ENCODE data around the gene C11orf98.
"Not testable (repeated sequence)": the region's sequence is repeated elsewhere in the genome, so short reads cannot be mapped to it uniquely, and the experiment has no call there.

The C11orf98 gene

DNA sequence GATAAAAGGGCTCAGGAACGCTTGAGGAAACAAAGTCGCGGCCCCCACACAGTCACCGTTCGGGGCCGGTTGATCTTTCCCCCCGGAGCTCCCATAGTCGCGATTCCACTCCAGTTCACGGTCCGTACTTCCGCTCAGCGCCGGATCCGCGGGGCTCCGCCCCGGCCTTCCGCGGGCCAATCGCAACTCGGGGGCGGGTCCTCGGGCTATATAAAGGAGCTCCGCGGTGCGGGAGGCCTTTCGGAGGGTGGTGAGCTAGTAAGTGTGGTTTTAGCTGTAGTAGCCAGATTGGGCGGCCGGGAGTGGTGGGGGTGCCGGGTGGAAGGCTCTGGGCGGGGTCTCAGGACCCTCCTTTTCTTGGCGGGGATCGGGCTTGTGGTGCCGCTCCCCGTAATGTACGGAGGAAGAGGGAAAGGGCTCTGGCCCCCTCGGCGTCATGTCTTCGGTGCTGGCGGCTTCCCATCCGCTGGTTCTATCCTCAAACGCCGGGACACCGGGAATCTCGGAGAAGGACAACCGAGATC is at the start of gene C11orf98, which contains the start of gene CSKMT:
Gene C11orf98, minus strand, starts transcription at position 136 of the 524 bp plus-strand sequence. Its CDS starts 41 bp downstream, at position 95.
Gene CSKMT, plus strand, starts transcription at position 238 of the 524 bp plus-strand sequence. CDS start 568 bp downstream, outside the sequence.
- DNase-seq: peak; percentile 94

DNA sequence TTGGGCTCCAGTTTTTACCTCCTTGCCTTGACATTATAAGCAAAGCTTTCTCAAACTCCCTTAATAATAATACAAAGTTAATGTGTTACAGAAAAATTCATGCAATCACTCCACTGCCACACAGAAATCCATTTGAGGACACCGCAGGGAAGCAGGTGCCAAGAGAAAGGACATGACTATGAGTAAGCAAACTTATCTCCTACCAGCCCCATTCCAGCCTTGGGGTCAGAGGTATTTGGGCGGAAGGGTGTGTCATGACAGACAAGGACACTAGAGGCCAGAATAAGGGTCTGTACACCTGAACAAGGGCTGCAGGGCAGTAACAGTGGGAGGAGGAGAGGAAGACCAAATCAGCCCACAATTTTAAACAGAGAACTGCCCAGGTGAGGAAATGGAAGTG is 48.3 kb upstream of the C11orf98 start:
- DNase-seq: no peak

DNA sequence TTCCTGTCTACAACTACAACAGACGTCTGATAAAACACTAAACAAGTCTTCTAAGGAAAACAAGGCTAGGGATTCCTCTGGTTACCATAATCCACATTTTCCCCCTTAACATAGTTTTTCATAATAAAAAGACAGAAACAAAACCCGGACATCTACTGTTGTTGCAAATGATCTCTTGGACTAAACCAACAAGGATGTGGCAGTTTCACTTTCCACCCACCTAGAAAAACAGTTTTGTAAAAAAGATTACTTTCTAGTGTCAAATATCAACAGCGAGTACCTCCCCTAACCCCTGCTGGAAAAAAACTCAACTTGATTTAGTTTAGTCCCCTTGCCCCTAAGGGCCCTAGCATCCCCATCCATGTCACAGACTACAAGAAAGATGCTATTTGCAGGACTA is 47.9 kb upstream of the C11orf98 start:
- DNase-seq: no peak

DNA sequence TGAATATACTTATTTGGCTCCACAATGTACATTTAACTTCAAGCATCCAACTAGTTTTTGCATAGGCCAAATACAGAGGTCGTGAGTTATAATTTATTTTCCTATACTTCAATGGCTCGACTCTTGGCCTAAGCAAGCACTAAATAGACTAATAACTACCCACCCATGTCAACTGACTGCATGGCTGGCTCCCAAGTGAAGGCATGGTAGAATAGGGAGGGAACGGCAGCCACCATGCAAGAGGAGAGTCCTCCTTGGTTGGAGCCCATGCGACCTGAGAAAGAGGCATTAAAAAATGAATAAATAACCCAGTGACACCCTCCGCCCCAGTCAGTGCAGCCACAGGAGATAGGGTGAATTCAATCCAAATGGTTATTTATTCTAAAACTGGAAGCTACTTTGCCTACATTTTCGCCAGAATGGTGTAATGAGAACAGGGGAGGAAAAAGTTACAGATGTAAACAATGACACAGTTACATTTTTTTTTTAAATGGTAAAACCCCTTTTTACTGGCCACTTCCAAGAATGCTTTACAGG is 47.3 kb upstream of the C11orf98 start:
- no peak for DNase-seq

DNA sequence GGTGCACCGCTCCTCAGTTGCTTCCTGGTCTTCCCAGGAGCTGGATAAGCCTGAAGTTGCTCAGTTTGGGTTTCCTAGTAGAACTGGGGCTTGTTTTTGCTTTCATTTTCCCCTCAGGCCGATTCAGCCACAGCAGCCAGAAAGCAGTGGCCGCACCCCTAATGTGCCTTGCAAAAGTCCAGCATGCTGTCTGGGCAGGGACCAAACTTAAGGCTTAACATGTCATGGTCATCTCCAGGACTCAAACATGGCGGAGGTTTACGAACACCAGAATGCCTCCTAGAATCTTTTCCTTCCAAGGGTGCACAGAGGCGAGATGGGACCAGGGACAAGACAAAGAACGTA is 45.0 kb upstream of the C11orf98 start:
- no peak for DNase-seq

DNA sequence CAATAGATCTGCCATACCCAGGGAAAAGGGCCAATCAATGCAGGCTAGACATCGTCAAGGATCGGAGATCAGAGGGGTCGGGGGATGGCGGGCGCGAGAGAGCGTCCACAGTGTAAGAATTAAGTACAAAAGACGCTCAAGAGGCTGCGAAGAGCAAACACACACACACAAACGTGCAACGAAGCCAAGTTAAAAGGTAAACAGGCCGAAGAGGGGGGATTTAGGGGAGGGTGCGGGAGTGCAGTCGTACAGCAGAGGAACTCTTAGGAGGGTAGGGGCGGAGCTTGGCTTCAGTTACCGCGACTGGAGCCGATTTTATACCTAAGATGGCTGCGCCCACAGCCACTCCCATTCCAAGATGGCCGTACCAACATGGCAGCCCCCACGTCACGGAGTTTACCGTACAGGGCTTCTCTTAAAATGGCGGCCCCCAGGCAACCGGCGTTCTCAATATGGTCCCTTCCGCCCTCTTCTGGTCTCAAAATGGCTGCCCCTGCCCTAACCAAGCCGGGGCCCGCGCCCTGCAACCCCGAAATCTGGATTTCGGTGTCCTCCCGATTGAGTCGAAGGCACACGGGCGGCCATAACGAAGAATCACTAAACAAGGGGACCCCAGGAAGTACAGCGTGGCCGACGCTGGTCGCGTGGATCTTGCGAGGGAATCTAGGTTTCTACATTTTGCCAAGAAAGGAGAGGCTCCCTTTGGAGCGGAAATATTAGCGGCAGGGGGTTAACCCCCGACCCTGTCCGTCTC is 44.4 kb upstream of the C11orf98 start:
- DNase-seq: peak; percentile 99

DNA sequence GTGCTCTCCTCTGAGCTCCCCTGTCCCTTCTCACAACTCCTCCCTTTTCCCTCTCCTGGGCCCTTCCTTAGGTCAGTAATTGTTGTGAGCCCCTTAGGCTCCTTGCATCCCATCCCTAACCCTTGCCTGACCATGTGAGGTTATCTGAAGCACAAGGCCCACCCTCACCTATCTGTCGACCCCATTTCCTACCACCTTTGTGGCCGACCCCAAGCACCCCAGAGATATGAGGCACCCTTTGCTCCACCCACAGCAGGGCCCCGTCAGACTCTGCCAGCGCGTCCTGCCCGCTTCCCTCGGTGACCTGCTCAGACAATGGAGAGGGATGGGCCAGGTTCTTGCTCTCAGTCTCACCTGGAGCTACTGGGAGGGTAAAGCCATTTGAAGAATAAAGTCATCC is 43.8 kb upstream of the C11orf98 start:
- DNase-seq: peak; percentile 75

DNA sequence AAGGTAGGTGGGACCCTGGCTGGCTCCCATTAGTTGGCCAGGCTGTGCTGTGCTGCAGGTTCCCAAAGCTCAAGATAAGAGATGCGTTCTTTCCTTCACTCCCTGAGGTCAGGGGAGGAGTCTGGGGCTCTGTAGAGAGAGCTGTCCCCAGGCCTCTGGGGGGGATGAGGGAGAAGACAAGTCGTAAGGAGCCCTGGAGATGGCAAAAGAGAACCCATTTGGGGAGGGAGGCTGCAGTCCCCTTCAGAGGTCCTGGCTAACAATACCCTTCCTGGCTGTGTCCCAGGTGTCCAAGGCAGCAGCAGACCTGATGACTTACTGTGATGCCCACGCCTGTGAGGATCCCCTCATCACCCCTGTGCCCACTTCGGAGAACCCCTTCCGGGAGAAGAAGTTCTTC is 43.4 kb upstream of the C11orf98 start:
- no peak for DNase-seq

DNA sequence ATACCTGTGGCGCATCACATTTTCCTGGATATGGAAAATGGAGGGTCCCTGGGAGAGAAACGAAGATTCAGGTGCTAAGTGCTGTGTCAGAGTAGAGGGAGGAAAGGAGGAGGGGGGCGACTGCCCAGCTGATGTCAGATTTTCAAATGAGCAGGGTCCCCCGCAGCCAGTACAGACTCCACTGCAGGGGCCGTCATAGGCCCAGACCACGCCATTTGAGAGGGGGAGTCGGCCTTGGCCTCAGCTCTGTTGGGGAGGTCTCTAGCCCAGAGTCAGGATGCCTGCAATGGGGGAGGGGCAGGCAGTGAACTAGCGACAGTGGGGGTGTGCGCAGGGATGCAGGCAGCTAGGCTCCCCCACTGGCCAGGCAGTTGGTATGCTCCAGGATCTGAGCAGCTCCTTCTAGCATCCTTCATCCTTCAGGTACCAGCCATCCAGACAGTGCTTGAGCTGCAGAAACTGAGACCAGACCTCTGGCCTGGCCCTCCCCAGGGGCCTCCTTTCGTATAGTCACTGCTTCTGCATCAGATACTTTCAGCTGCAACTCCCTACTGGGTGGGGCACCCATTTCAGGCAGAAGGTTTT is 42.4 kb upstream of the C11orf98 start, which contains the start of the genes BSCL2 and GNG3:
Gene BSCL2, minus strand, starts transcription at position 148 of the 585 bp plus-strand sequence. CDS start 229 bp downstream, outside the sequence.
Gene GNG3, plus strand, starts transcription at position 400 of the 585 bp plus-strand sequence. CDS start 620 bp downstream, outside the sequence.
- DNase-seq: no peak

DNA sequence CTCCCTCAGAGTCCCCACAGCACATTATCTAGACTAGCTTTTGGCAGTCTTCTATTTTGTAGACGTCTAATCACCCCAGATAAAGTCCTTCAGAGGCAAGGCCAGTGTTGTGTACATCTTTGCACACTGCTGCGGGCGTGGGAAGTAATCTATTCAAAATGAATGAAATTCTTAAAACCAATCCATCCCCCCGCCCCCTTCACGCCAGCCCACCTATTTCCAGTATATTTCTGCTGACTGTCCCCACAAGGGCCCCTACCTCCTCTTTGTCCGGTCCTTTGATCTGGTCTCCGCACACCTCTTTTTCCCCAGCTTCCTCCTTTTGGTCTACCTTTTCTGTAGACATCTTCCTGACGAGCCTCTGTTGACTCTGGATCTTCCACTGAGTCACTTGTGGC is 41.8 kb upstream of the C11orf98 start:
- DNase-seq: no peak

DNA sequence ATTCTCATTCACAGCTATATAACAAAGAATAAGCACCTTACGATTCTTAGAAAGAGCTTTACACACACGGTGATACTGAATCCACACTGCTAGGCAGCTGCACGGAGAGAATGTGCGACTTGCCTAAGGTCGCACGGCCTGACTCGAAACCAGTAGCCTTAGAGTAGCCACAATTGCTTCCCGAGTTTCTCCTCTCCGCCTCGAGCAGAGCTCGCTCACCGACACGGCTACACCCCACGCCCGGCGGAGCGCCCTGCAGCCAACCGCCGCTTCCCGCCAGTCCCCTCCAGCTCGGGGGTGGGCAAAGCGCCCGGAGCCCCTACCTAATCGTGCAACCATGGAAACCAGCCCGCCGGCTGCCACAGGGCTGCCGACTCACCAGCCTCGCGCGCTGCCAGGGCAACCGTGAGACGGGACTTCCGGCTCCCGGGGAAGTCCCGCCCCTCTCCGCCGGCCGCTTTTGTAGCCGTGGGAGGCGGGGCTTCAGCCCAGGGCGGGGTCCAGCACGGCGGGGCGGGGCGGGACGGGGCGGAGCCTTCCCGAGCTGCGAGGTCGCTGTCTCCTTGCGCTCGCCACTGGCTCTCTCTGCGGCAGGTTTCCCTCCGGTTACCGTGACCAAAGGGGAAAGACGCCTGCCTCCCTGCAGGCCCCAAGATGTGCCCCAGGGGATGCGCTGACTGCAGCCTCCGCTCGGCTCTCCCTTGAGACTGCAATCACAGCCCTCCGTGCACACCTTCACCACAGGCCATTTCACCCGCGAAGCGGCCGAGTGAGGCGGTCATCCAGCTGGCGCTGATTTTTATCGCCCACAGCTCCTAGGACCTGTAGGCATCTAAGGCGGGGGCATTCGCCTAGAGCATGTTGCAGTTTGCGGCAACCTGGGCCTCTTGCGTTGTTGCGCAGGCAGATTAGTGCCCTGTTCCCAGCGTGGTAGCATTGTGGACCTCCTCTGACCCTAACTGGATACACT is 41.2 kb upstream of the C11orf98 start:
- peak; percentile 98 for DNase-seq

DNA sequence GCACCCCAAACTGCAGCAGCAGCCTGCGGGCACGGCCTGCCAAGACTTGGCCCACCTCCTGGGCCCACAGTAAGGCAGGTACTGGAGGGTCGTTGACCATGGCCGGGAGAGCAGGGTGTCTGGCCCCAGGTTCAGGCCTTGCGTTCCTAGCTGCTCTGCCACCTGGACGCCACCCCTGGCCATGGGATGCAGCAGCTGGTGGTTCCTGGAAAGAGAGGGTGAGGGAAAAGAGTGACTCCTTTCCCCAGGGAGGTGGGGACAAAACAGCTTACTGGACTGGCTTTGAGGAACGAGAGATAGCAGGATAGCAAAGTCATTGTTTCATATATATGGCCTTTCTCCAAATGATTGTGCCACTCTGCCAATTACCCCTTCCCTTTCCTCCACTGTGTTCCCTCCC is 40.4 kb upstream of the C11orf98 start:
- DNase-seq: peak; percentile 55

DNA sequence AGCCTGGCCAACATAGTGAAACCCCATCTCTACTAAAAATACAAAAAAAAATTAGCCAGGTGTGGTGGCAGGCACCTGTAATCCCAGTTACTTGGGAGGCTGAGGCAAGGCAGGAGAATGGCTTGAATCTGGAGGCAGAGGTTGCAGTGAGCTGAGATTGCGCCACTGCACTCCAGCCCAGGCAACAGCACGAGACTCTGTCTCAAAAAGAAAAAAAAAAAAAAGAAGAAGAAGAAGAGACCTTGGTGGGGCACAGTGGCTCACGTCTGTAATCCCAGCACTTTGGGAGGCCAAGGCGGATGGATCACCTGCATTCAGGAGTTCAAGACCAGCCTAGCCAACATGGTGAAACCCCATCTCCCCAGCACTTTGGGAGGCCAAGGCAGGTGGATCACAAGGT is 38.9 kb upstream of the C11orf98 start:
- not testable (repeated sequence) for DNase-seq

DNA sequence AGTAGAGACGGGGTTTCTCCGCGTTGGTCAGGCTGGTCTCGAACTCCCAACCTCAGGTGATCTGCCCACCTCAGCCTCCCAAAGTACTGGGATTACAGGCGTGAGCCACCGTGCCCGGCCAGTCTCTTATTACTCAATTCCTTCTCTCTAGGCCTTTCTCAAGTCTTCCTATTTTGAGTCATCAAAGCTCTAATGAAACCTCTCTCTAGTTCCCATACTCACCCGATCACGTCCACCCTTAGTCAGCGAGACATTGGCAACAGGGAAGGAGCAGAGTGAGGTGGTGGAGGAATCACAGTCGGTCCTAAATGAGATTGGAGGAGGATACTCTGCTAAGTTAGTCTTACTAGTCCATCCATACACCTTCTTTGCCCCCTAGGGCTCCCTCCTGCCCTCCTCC is 37.2 kb upstream of the C11orf98 start:
- no peak for DNase-seq

DNA sequence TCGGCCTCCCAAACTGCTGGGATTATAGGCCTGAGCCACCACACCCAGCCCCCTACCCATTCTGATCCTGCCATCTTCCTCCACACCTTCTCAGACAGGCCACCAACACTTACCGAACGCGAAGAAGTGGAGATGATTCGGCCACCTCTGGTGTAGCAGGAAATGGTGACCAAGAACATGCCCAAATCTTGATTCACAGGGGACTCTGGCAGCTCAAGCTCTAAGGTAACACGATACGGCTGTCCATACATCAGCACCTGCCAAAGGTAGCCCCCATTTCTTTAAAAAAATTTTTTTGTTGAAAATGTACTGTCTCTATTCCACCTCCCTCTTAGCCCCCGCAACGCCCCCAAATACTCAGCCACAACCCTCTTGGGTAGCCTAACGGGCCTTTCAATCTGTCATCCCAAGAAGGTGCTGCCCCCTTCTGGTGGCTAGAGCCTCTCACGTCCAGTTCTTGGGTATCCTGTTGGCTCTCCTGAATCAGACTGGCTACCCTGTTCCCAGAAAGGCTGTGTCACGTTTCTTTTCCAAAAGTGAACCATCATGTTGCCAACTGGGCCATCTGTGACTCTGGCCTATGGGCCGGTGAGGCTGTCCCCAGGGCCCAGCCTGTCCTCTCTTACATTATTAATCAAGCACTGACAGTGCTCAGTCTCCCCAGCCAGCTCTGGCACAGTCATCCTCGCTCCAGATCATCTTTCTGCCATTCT is 29.6 kb upstream of the C11orf98 start:
- peak; percentile 57 for DNase-seq

DNA sequence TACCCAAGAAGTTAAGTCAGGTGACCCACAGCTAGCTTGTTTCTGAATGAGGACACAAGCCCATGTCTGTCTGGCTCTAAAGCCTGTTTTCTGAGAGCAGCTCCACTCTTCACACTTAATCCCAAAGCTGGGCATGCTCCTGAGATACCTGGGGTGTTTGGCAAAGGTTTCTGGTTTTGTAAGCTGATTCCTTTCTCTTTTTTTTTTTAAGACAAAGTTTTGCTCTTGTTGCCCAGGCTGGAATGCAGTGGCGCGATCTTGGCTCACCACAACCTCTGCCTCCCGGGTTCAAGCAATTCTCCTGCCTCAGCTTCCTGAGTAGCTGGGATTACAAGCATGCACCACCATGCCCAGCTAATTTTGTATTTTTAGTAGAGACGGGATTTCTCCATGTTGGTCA is 28.6 kb upstream of the C11orf98 start:
- DNase-seq: not testable (repeated sequence)

DNA sequence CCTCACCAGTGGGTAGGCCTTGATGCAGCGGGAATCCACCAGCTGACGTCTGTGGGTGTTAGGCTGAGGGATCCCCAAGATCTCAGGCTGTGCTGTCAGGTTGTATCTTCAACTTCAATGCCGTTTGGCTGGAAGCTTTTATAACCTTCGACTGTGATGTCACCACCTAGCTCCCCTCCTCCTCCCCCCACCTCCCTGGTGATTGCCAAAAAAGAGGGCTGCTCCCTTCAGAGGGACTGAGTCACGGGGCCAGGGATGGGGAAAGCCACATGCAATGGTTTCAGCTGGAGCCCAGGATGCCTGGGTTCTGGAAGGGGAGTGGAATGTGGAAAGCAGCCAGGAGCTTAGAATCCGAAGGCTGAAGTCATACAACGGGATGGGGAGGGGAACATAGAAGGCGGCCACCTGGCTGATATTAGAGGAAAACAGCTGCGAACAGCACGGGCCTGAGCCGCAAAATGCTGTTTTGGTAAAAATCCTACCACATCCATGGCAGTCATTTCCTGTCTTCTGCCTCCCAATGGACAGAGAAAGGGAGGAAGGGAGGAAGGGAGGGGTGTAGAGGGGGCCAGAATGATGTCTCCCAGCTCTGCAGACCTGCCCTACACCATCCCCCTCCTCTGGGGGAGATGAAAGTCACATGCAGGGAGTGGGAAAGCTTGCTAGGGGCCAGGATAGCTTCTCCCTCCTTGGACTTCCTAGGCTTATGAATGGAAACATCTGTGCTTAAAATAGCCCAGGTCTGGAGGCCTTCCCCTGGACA is 24.6 kb upstream of the C11orf98 start, which contains the start of gene LRRN4CL:
Gene LRRN4CL, minus strand, starts transcription at position 110 of the 763 bp plus-strand sequence. CDS start 1,022 bp downstream, outside the sequence.
- DNase-seq: no peak

DNA sequence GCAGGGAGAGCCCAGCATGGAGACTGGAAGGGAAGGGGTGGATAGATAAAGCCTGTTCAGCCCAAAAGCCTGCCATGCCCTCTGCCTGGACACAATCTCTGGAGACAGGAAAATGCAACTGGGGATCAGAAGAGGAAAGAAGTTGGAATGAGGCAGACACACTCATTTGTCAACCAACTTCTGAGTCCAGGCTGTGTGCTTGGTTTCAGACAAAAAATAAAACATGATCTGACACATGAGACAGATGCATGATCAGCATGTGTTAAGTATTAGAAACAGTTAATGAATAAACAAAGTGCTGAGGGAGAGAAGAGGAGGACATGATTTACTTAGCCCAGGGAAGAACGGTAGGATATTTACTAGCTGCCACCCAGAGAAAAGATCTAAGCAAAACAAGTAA is 23.5 kb upstream of the C11orf98 start:
- no peak for DNase-seq

DNA sequence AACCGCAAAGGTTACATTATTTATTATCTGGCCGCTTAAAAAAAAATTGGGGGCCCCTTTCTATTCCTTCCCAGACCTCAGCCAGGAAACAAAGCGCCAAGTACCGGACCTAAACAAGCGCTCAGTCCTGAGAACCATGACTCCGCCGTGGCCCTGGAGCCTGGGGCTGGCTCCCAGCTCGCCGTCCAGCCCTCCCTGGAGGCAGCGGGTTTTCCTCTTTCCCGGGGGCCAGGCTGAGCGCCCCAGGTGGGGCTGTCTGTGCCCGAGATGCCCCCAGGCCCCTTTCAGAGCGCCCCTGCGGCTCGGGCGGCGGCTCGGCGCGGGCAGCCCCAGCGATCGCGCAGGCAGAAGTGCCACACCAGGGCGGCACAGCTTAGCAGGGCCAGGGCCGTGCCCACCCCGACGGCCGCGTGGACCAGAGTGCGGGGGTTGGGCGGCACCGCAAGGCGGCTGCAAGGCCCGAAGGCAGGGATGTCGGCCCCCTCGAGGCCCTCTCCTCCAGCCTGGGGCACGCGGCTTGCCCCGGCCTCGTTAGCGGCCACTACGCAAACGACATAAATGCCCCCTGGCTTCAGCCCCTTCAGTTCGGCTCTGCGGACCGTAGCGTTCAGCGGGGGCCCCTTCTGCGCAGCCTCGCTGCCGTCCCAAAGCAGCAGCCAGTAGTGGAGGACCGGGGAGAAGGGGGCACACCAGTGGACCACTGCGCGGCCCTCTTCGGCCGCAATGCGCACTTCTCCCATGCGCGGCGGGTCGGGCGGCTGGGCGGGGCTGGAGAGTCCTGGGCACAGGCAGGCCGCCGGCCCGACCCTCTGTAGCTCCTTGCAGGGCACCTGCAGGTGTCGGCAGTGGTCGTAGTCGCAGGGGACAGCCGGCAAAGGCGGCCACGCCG is 22.7 kb upstream of the C11orf98 start:
- DNase-seq: no peak

DNA sequence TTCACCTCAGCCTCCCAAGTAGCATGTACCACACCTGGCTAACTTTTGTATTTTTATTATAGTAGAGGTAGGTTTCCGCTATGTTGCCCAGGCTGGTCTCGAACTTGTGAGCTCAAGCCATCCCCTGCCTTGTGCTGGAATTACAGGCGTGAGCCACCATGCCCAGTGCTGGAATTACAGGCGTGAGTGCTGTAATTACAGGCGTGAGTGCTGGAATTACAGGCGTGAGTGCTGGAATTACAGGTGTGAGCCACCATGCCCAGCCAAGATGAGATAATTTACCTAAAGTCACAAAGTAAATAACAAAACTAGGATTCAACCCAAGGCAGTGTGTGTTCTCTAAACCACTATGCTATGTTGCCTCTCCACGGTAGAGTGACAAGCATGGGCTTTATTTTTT is 17.5 kb upstream of the C11orf98 start:
- no peak for DNase-seq

Data from NCI-H146 (cell line).